ENCODE measurements around the gene GSE1. TPM values are rescaled to one million over a fixed set of nuclear protein-coding genes. Genes with fewer than 3 reads are reported as not detected.

GSE1 gene
- total and polyA plus RNA-seq, 2 of the 13 experiments (the other 11 are each of a cell fraction or from before 2014, with no cell fraction given) = 16.1 to 31.2 TPM

DNA sequence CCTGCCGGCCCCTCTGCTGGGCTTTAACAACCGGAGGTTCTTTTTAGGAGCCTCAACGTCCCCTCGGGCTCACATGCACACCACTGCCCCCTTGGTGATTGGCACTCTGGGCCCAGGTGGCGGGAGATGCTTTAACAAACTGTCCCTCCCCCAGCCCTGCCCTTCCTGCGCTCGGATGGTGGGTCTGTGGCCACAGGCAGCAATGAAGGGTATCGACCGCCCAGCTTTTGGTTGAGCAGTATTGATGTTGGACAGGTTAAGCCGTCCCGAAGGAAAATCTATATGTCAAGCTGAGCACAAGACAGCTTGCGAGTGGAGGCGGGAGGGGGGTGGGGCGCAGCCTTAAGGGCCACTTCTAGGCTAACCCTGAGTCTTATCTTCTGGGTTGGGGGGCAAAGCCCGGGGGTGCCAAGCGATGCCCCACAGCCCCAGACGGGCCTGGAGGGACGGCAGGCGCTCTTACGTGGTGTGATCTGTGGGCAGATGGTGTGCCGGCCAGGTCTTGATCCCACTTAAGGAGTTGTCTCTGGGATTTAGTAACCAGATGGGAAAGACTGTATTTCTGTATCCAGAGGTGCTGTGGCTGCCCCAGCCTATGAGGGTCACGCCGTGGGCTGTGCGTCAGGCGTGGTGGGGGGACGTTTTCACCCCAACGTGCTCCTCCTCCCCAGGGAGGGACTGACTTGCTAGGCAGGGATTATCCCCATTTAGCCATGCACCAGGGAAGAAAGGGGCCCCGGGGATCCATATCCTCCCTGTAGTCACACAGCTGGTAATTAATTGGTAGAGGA lies 6.2 kb downstream of the GSE1 start:
- Histone ChIP-seq H3K36me3 (replicated peaks in 1 of 2; ENCODE audit: control insufficient read depth in 1 of 2, insufficient read depth in 2 of 2, low read length in 2 of 2) (peaks cover 20 to 22% of the 10 kb centered on the region in 2 experiments), H3K4me2 (ENCODE audit: low read depth, low read length) (no peak overlapping the region), H3K9me3 (ENCODE audit: low read length) (no peaks in the 10 kb centered on the region), H3K9ac (ENCODE audit: insufficient read depth, low read depth, low read length) (no peak overlapping the region), H2AFZ (ENCODE audit: low read length) (no peak overlapping the region), H3K79me2 (ENCODE audit: insufficient read depth, low read length) (peaks cover 98% of the 10 kb centered on the region), H3K27ac (ENCODE audit: extremely low read length, insufficient read depth, low read length) (no peak overlapping the region), H3K27me3 (ENCODE audit: control insufficient read depth in 1 of 2, insufficient read depth in 2 of 2, low read length in 2 of 2) (no peaks in the 10 kb centered on the region), H3K4me3 (replicated peaks in 1 of 3; ENCODE audit: insufficient read depth in 1 of 3, low read depth in 2 of 3, low read length in 3 of 3) (no peak overlapping the region), H3K4me1 (ENCODE audit: insufficient read depth, low read length) (peaks cover 61% of the 10 kb centered on the region), H4K20me1 (ENCODE audit: insufficient read depth, low read length) (peaks cover 96% of the 10 kb centered on the region)
- in situ Hi-C loops (cut with HindIII; ENCODE audit: extremely low pct_ligation_motif_present, low pct_unique_long_range_greater_than_20kb) = no loop called here
- no peak for FAIRE-seq
- no peak for ATAC-seq
- BruUV-seq (replicated peaks) = no TSS peak
- DNase-seq (ENCODE audit: low spot score) = no peak
- ChIA-PET POLR2A (no interaction called here), CTCF (ENCODE audit: low intra/inter-chr PET ratio, low total read pairs) (no interaction called here)
- WGBS (ENCODE audit: low lambda C conversion rate) = 94% methylated on average over 24 of the region's 28 CpGs
- intact Hi-C loops (cut with micrococcal nuclease; ENCODE audit: unreplicated experiment) = loop anchor here (10.0 kb wide), 2 partner anchors 94 to 224 kb away; no protein-coding TSS in a partner anchor
- TF ChIP-seq AKAP8 (CRISPR knock-in tag; IDR thresholded peaks at IDR 0.05) (0 out of 2 replicates have a peak, but pooled peaks have one; percentile 17), MTA1 (CRISPR knock-in tag; IDR thresholded peaks at IDR 0.05; ENCODE audit: borderline replicate concordance) (no peak), ZNF337 (CRISPR knock-in tag; IDR thresholded peaks at IDR 0.05; ENCODE audit: borderline replicate concordance, low read depth) (no peak), HIC2 (CRISPR knock-in tag; IDR thresholded peaks at IDR 0.05; ENCODE audit: low read depth) (no peak), HOXD1 (CRISPR knock-in tag; IDR thresholded peaks at IDR 0.05) (no peak), ZFP37 (CRISPR knock-in tag; IDR thresholded peaks at IDR 0.05; ENCODE audit: borderline replicate concordance) (no peak), SNAI1 (CRISPR knock-in tag; IDR thresholded peaks at IDR 0.05; ENCODE audit: borderline replicate concordance) (0 out of 2 replicates have a peak, but pooled peaks have one; percentile 39), ESRRA (CRISPR knock-in tag; IDR thresholded peaks at IDR 0.05; ENCODE audit: low read depth) (no peak), IRF9 (CRISPR knock-in tag; IDR thresholded peaks at IDR 0.05; ENCODE audit: borderline replicate concordance) (no peak), EED (CRISPR knock-in tag; IDR thresholded peaks at IDR 0.05) (0 out of 2 replicates have a peak, but pooled peaks have one; percentile 33), GATA4 (IDR thresholded peaks at IDR 0.05; ENCODE audit: borderline replicate concordance, low read depth) (no peak), AGO2 (optimal IDR thresholded peaks at IDR 0.05; ENCODE audit: low read depth, low read length) (peak; percentile 55), ZNF782 (CRISPR knock-in tag; IDR thresholded peaks at IDR 0.05; ENCODE audit: borderline replicate concordance) (no peak), FOSL2 (CRISPR knock-in tag; IDR thresholded peaks at IDR 0.05) (no peak), ZNF574 (CRISPR knock-in tag; IDR thresholded peaks at IDR 0.05) (0 out of 2 replicates have a peak, but pooled peaks have one; percentile 8), ZNF546 (CRISPR knock-in tag; conservative IDR thresholded peaks at IDR 0.05) (no peak), MBNL3 (CRISPR knock-in tag; conservative IDR thresholded peaks at IDR 0.05) (no peak)
